ENCODE measurements around the gene SLC39A11.

- TF ChIP-seq MAX (IDR thresholded peaks at IDR 0.05; ENCODE audit: low read depth) (no peak), CTCF (IDR thresholded peaks at IDR 0.05) (no peak), RAD21 (IDR thresholded peaks at IDR 0.05; ENCODE audit: low read length) (no peak), JUND (IDR thresholded peaks at IDR 0.05) (no peak), YY1 (IDR thresholded peaks at IDR 0.05; ENCODE audit: low read depth) (no peak), TEAD4 (IDR thresholded peaks at IDR 0.05; ENCODE audit: borderline replicate concordance, insufficient read depth) (no peak), FOXM1 (IDR thresholded peaks at IDR 0.05; ENCODE audit: low read depth) (no peak), ELF1 (IDR thresholded peaks at IDR 0.05) (no peak)
Observed at GRCh38 chr17:73065376-73065775, 27.1 kb downstream of the SLC39A11 start.
